ENCODE measurements around the gene CERK. TPM values are rescaled to one million over a fixed set of nuclear protein-coding genes. Genes with fewer than 3 reads are reported as not detected.
A peak's percentile ranks its signal among the peaks of the same experiment; 100 is the strongest.

Gene CERK
- total and polyA plus RNA-seq, 2 of the 13 experiments (the other 11 are each of a cell fraction or from before 2014, with no cell fraction given): 40.3 to 41.9 TPM

DNA sequence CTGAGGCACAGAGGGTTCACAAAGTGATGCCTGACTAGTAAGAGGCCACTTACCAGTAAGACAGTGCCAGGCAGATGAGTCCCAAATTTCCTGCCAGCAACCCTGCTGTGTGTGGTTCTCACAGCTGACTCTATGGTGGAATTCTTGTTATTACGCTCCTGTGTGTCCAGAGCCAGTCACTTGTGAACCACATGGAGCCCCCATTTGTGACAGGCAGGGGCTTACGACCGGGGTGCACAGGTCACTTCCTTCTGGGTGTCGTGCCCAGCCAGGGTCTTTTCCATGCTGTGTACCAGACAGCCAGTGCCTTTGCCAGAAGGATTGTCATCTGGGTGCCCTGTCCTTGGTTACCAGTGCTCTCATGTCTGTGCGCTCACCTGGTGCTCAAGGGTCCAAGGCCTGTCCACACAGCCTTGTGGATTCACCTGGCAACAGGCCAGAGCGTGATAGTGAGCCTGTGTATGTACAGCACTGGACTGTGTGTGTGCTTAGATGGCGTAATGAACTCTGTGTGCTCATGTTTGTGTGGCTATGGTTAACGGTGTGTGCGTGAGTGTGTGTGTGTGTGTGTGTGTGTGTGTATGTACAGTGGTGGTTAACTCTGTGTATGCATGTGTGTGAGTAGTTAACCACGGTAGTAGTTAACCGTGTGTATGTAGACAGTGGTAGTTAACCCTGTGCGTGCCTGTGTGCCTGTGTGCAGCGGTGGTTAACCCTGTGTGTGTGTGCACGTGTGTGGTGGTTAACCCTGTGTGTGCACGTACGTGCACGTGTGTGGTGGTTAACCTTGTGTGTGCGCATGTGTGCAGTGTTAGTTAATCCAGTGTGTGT, 99.2 kb downstream of the CERK start (continued):
- TF ChIP-seq, protein P1, sequence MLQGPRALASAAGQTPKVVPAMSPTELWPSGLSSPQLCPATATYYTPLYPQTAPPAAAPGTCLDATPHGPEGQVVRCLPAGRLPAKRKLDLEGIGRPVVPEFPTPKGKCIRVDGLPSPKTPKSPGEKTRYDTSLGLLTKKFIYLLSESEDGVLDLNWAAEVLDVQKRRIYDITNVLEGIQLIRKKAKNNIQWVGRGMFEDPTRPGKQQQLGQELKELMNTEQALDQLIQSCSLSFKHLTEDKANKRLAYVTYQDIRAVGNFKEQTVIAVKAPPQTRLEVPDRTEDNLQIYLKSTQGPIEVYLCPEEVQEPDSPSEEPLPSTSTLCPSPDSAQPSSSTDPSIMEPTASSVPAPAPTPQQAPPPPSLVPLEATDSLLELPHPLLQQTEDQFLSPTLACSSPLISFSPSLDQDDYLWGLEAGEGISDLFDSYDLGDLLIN (CRISPR knock-in tag; IDR thresholded peaks at IDR 0.05; ENCODE audit: borderline replicate concordance): no peak
- TF ChIP-seq NFKBIZ (CRISPR knock-in tag; IDR thresholded peaks at IDR 0.05) (0 out of 2 replicates have a peak, but pooled peaks have one; percentile 49), RBFOX2 (IDR thresholded peaks at IDR 0.05; ENCODE audit: low read depth, low read length) (no peak), MAFG (CRISPR knock-in tag; IDR thresholded peaks at IDR 0.05) (no peak), ZSCAN20 (CRISPR knock-in tag; IDR thresholded peaks at IDR 0.05; ENCODE audit: borderline replicate concordance) (no peak), ZNF619 (CRISPR knock-in tag; IDR thresholded peaks at IDR 0.05) (no peak), NRL (CRISPR knock-in tag; IDR thresholded peaks at IDR 0.05; ENCODE audit: borderline replicate concordance) (no peak)
- TF ChIP-seq, protein P2, sequence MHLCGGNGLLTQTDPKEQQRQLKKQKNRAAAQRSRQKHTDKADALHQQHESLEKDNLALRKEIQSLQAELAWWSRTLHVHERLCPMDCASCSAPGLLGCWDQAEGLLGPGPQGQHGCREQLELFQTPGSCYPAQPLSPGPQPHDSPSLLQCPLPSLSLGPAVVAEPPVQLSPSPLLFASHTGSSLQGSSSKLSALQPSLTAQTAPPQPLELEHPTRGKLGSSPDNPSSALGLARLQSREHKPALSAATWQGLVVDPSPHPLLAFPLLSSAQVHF (CRISPR knock-in tag; IDR thresholded peaks at IDR 0.05): 0 out of 2 replicates have a peak, but pooled peaks have one; percentile 42
- TF ChIP-seq, protein P3, sequence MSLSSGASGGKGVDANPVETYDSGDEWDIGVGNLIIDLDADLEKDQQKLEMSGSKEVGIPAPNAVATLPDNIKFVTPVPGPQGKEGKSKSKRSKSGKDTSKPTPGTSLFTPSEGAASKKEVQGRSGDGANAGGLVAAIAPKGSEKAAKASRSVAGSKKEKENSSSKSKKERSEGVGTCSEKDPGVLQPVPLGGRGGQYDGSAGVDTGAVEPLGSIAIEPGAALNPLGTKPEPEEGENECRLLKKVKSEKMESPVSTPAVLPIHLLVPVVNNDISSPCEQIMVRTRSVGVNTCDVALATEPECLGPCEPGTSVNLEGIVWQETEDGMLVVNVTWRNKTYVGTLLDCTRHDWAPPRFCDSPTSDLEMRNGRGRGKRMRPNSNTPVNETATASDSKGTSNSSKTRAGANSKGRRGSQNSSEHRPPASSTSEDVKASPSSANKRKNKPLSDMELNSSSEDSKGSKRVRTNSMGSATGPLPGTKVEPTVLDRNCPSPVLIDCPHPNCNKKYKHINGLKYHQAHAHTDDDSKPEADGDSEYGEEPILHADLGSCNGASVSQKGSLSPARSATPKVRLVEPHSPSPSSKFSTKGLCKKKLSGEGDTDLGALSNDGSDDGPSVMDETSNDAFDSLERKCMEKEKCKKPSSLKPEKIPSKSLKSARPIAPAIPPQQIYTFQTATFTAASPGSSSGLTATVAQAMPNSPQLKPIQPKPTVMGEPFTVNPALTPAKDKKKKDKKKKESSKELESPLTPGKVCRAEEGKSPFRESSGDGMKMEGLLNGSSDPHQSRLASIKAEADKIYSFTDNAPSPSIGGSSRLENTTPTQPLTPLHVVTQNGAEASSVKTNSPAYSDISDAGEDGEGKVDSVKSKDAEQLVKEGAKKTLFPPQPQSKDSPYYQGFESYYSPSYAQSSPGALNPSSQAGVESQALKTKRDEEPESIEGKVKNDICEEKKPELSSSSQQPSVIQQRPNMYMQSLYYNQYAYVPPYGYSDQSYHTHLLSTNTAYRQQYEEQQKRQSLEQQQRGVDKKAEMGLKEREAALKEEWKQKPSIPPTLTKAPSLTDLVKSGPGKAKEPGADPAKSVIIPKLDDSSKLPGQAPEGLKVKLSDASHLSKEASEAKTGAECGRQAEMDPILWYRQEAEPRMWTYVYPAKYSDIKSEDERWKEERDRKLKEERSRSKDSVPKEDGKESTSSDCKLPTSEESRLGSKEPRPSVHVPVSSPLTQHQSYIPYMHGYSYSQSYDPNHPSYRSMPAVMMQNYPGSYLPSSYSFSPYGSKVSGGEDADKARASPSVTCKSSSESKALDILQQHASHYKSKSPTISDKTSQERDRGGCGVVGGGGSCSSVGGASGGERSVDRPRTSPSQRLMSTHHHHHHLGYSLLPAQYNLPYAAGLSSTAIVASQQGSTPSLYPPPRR (CRISPR knock-in tag; IDR thresholded peaks at IDR 0.05; ENCODE audit: borderline replicate concordance): peak; percentile 83; the same call in 1 of the 2 replicates
- TF ChIP-seq, protein P4, sequence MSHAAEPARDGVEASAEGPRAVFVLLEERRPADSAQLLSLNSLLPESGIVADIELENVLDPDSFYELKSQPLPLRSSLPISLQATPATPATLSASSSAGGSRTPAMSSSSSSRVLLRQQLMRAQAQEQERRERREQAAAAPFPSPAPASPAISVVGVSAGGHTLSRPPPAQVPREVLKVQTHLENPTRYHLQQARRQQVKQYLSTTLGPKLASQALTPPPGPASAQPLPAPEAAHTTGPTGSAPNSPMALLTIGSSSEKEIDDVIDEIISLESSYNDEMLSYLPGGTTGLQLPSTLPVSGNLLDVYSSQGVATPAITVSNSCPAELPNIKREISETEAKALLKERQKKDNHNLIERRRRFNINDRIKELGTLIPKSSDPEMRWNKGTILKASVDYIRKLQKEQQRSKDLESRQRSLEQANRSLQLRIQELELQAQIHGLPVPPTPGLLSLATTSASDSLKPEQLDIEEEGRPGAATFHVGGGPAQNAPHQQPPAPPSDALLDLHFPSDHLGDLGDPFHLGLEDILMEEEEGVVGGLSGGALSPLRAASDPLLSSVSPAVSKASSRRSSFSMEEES (CRISPR knock-in tag; IDR thresholded peaks at IDR 0.05): peak; percentile 39; the same call in 1 of the 2 replicates
- TF ChIP-seq, protein P5, sequence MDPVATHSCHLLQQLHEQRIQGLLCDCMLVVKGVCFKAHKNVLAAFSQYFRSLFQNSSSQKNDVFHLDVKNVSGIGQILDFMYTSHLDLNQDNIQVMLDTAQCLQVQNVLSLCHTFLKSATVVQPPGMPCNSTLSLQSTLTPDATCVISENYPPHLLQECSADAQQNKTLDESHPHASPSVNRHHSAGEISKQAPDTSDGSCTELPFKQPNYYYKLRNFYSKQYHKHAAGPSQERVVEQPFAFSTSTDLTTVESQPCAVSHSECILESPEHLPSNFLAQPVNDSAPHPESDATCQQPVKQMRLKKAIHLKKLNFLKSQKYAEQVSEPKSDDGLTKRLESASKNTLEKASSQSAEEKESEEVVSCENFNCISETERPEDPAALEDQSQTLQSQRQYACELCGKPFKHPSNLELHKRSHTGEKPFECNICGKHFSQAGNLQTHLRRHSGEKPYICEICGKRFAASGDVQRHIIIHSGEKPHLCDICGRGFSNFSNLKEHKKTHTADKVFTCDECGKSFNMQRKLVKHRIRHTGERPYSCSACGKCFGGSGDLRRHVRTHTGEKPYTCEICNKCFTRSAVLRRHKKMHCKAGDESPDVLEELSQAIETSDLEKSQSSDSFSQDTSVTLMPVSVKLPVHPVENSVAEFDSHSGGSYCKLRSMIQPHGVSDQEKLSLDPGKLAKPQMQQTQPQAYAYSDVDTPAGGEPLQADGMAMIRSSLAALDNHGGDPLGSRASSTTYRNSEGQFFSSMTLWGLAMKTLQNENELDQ (CRISPR knock-in tag; IDR thresholded peaks at IDR 0.05; ENCODE audit: borderline replicate concordance): no peak
- TF ChIP-seq, protein P6, sequence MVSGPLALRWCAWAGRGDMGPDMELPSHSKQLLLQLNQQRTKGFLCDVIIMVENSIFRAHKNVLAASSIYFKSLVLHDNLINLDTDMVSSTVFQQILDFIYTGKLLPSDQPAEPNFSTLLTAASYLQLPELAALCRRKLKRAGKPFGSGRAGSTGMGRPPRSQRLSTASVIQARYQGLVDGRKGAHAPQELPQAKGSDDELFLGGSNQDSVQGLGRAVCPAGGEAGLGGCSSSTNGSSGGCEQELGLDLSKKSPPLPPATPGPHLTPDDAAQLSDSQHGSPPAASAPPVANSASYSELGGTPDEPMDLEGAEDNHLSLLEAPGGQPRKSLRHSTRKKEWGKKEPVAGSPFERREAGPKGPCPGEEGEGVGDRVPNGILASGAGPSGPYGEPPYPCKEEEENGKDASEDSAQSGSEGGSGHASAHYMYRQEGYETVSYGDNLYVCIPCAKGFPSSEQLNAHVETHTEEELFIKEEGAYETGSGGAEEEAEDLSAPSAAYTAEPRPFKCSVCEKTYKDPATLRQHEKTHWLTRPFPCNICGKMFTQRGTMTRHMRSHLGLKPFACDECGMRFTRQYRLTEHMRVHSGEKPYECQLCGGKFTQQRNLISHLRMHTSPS (CRISPR knock-in tag; IDR thresholded peaks at IDR 0.05; ENCODE audit: low read depth): peak; percentile 91
- TF ChIP-seq, protein P7, sequence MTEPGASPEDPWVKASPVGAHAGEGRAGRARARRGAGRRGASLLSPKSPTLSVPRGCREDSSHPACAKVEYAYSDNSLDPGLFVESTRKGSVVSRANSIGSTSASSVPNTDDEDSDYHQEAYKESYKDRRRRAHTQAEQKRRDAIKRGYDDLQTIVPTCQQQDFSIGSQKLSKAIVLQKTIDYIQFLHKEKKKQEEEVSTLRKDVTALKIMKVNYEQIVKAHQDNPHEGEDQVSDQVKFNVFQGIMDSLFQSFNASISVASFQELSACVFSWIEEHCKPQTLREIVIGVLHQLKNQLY (CRISPR knock-in tag; IDR thresholded peaks at IDR 0.05): peak; percentile 90

Measured in HepG2 (cell line).